Liver (tissue), 3 donors: ENCODE data around the gene EHD4.

Experiments used
- FOXA1 ChIP-seq: IDR thresholded peaks from 2 replicates; pipeline ENCODE4 v1.6.1; 2016; ENCODE audit warnings: antibody characterized with exemption
- REST ChIP-seq: IDR thresholded peaks from 2 replicates; pipeline ENCODE4 v1.6.1; 2016; ENCODE audit warnings: antibody characterized with exemption, mild to moderate bottlenecking
- SP1 ChIP-seq: IDR thresholded peaks from 2 replicates; pipeline ENCODE4 v1.6.1; 2018; ENCODE audit warnings: antibody characterized with exemption, mild to moderate bottlenecking
- TF ChIP-seq, protein P1 (sequence below): fragments of 150-350 bp; IDR thresholded peaks from 2 replicates; pipeline ENCODE4 v1.5.1; 2017; ENCODE audit warnings: improper control_type of control experiment, low read depth, low read length; ENCODE audit not compliant: missing input control
- donor health status: healthy.
- donor health status: healthy.

- TF ChIP-seq, protein P1, sequence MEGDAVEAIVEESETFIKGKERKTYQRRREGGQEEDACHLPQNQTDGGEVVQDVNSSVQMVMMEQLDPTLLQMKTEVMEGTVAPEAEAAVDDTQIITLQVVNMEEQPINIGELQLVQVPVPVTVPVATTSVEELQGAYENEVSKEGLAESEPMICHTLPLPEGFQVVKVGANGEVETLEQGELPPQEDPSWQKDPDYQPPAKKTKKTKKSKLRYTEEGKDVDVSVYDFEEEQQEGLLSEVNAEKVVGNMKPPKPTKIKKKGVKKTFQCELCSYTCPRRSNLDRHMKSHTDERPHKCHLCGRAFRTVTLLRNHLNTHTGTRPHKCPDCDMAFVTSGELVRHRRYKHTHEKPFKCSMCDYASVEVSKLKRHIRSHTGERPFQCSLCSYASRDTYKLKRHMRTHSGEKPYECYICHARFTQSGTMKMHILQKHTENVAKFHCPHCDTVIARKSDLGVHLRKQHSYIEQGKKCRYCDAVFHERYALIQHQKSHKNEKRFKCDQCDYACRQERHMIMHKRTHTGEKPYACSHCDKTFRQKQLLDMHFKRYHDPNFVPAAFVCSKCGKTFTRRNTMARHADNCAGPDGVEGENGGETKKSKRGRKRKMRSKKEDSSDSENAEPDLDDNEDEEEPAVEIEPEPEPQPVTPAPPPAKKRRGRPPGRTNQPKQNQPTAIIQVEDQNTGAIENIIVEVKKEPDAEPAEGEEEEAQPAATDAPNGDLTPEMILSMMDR = no peak
- TF ChIP-seq SP1 (no peak), REST (no peak), FOXA1 (no peak)
Observed at GRCh38 chr15:41847981-41848380, 124.4 kb downstream of the EHD4 start.
